IPS-18c (cell line): ENCODE data around the gene AKAP8L.

Source experiments
- H3K4me3 ChIP-seq: 2 replicates; pipeline ENCODE4 v1.7.0; 2013; ENCODE audit warnings: low read depth, mild to moderate bottlenecking, low read length, moderate library complexity; ENCODE audit not compliant: insufficient read depth
- H3K9me3 ChIP-seq: one replicate; pipeline ENCODE4 v1.6.1; 2013; ENCODE audit warnings: mild to moderate bottlenecking, low read length, moderate library complexity; ENCODE audit not compliant: control insufficient read depth, insufficient read depth

Gene AKAP8L

DNA sequence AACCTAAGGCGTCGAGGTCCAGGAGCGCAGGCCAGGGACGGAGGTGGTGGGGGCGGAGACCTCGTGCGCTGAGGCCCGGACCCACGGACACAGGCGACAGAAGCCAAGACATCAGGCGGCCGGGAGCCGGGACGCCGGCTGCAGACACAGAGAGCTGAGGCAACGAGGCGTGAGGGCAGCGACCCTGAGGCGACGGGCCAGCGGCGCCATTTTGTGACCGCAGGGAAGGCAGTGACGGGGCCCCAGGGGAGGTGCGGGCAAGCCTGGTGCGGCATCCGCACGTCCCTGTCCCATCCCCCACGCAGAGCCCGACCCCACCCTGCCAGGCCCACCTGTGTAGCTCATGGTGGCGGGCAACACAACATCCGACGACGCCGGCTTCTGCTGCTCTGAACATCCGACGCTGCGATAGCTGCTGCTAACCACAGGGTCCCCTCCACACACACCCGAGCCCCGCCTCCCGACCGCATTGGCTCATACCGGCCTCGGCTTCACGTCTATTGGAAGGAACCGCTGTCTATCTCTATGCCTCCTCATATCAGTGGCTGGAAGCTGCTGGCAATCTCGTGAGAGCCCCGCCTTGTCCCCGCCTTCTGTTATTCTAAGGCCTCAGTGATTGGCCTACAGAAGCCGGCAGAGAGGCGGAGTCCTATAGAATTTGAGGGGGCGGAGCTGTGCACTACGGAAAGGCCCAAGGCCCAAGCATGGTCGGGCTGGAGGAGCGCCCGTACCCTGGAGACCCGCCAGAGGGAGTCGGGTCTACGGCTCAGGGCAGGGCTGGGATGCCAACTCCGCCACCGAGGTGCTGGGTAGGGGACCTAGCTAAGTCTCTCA lies at the start of gene AKAP8L:
TSS of gene AKAP8L (minus strand) at position 410 of the 834 bp plus-strand sequence. CDS start at position 345, 65 bp downstream.
- peaks cover 7% of the 10 kb centered on the region for H3K9me3 ChIP-seq
- peak within 1 kb of the TSS; percentile 99 for H3K4me3 ChIP-seq

DNA sequence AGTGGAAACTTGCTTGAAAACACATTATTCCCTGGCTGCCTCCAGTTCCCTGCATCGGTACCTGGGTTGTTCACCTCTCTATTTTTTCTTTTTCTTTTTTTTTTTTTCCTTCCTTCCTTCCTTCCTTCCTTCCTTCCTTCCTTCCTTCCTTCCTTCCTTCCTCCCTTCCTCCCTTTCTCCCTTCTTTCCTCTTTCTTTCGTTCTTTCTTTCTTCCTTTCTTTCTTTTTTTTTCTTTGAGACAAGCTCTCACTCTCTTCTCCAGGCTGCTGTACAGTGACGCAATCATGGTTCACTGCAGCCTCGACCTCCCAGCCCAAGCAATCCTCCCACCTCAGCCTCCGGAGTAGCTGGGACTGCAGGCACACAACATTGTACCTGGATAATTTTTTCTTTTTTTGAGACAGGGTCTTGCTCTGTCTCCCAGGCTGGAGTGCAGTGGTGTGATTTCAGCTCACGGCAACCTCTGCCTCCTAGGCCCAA lies 49.0 kb upstream of the AKAP8L start:
- H3K4me3 ChIP-seq, result no peak overlapping the region
- no peaks in the 10 kb centered on the region for H3K9me3 ChIP-seq

DNA sequence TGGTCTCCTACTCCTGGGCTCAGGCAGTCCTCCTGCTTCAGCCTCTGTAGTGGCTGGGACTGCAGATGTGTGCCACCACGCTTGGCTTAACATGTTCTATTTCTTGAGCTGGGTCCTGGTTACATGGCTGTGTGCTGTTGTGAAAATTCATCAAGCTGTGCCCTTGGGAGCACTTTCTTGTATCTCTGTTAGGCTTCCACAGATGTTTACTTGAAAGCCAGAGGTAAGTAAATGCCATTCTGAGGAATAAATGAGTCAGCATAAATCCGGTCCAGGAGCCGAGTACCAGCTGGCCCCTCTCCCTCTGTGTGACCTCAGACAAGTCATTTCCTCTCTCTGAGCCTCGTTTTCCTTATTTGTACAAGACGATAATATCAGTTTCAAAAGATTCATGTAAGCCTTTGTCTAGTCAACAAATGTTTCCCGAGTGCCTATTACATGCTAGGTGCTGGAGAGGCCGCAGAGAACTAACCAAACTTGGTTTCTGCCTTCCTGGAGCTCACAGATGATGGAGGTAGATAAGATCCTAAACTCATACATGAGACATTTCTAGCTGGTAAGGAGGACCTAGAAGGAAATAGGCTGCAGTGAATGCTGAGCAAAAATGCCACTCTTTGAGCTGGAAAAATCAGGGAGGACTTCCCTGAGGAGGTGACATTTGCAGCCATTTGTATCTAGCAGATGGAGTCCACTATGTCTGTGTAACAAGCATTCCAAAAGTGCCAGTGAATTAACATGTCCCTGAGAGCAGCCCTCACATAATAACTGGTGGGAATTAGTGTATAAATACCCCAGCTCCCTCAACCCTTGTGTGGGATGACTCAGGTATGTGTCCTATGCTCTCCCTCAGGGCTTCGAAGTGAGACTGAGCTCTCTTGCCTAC lies 48.3 kb upstream of the AKAP8L start:
- Histone ChIP-seq H3K9me3 (no peaks in the 10 kb centered on the region), H3K4me3 (no peak overlapping the region)

- Histone ChIP-seq H3K4me3 (no peak within 1 kb of the TSS), H3K9me3 (no peaks in the 10 kb centered on the region)
Measured at GRCh38 chr19:15464394-15465385, 45.9 kb upstream of the AKAP8L start, which contains the start of gene RASAL3. Gene RASAL3 (minus strand): TSS chr19:15464544. CDS start chr19:15464358, 186 bp downstream.

DNA sequence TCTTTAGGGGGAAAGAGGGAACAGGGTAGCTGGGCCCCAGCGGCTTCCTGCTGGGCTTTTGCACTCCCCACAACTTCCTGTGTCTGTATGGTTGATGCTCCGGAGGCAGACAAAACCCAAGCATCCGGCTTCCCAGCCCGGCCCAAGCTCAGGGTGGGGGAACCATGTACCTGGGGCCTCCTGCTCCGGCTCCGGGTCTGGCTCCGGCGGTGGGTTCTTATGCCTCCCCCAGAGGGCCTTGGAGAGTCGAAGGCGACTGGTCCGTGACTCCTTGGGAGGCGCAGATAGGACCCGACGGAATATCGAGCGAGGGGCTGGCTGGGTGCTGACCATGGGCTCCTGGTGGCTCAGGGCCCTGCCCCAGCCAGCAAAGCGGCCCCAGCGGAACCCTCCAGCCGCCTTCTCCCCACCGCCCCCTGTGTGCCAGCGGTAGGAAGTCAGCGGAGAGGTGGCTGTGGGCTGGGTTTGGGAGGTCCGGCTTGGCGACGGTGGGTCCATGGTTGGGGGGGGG lies 45.1 kb upstream of the AKAP8L start:
- Histone ChIP-seq H3K9me3 (no peaks in the 10 kb centered on the region), H3K4me3 (no peak overlapping the region)

DNA sequence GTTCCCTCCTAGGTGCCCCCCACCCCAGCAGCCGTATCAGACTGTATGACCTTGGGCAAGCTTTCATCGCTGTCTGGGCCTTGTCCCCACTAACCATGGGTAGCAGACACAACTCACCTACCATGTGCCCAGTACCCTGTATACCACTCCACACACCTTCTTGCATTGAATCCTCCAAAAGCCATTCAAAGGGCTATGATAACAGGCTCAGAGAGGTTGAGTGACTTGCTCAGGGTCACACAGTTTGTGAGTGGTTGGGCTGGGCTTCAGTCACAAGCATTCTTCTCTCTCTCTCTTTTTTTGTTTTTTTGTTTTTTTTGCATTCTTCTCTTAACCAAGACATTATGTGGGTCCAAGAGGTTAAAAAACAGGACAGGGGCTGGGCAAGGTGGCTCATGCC lies 42.9 kb upstream of the AKAP8L start:
- Histone ChIP-seq H3K4me3 (no peak overlapping the region), H3K9me3 (no peaks in the 10 kb centered on the region)

GRCh38 chr19:15457701-15458484 lies 39.1 kb upstream of the AKAP8L start:
- H3K4me3 ChIP-seq, result peak overlapping the region; percentile 30
- H3K9me3 ChIP-seq, result no peaks in the 10 kb centered on the region

DNA sequence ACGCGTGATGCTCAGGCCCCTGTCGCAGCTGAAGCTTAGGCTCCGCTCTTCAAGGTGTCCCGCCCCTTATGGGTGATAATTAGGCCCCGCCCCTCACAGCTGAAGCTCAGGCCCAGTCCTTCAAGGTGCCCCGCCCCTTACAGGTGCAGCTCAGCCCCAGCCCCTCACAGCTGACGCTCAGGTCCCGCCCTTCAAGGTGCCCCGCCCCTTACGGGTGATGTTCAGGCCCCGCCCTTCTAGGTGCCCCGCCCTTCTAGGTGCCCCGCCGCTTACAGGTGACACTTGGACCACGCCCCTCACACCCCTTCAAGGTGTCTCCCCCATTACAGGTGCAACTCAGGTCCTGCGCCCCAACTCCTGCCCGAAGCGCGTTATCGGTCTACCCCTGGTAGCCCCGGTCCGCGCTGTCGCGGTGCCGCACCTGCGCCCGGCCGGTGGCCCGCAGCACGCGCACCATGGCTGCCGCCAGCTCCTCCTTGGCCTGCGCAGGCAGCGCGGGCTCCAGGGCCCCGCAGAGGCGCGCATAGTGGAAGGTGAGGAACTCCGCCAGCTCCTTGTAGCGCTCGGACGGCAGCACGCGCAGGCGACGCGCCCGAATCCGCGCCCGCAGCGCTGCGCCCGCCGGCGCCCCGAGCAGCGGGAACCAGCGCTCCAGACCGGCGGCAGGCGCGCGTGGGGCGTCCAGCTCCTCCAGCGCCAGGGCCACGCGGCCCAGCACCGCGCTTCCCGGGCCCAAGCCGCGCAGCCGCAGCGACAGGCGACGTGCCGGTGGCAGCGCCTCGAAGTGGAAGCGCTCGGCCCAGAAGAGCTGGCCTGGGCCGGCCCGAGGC lies 38.3 kb upstream of the AKAP8L start:
- Histone ChIP-seq H3K4me3 (peak overlapping the region; percentile 50), H3K9me3 (no peaks in the 10 kb centered on the region)

DNA sequence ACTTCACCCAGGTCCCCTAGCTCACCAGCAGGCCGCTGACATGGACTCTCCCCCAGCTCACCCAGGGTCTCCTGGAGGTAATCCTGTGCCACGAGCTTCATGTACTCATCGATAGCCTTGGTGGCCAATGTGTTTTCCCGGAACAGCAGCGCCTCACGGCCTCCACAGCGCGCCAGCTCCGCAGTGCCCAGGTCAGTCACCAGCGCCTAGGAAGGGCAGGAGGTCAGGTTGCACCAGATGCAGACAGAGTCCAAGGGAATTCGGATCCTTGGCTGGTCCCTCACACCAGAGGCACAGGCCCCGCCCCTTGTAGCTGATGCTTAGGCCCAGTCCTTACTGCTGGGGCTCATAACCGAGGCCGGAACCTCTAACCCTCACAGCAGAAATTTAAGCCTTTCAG lies 37.7 kb upstream of the AKAP8L start:
- Histone ChIP-seq H3K9me3 (peaks cover 2% of the 10 kb centered on the region), H3K4me3 (peak overlapping the region; percentile 3; the same call in 1 of the 2 replicates)

- Histone ChIP-seq H3K9me3 (peaks cover 2% of the 10 kb centered on the region), H3K4me3 (no peak overlapping the region)
Measured at GRCh38 chr19:15455996-15456395, 37.2 kb upstream of the AKAP8L start.

DNA sequence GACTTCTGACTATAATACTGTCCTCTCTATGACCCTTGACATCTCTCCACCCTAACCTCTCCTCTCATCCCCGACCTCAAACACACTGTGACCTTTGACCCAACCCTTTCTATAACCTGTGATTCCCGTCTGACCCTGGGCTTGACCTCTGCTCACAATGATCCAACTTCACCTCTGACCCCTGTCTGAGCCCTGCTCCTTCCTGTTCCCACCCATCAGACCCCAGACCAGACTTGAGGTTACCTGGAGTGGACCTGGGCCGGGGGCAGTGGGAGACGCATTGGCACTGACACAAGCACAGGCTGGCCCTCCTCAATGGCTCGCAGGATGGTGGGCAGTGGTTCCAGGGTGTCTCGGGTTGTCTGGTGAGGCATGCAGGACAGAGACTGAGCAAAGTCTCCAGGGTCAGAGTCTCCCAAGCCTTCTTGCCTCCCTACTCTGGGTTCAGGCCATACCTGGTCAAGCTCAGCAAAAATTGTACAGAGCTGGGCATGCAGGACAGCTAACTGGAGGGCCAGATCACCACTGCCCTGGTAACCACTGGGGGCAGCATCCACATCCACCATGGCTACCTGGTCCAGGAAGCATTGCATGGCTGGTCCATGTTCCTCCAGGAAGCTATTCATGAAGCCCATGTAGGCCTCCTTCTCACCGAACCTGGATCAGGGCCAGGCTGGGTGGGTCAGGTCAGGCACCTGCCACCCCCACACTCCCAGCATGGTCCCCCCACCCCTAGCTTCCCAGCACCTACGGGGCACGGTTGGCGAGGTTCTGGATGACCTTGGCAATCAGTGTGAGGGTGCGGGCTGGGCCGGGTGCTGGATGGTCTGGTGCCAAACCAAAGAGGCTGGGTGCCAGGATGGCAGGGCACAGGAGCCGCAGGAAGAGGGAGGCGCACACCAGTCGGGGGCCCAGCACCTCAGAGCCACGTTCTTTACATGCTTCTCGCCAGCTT lies 35.4 kb upstream of the AKAP8L start:
- peaks cover 2% of the 10 kb centered on the region for H3K9me3 ChIP-seq
- H3K4me3 ChIP-seq, result no peak overlapping the region

DNA sequence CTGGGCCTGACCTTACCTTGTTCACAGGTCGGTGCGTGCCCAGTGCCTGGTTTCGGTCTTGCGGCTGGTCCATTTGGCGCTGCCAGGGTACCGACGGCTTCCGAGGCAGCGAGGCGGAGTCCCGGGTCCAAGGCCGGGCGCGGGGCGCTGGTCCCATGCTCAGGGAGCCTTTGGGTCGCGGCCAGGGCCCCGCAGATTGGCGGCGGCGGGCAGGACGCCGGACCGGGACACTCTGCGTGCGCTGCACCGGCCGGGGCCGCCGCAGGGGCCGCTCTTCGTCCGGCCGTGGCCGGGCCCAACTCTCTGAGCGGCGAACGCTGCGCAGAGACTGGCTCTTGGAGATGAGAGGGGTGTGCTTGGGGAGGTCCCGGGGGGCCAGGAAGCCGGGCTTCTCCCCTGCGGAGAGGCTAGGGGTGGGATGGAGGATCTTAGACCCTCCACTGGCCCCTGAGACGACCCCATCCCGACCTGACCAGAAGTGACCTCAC lies 34.3 kb upstream of the AKAP8L start:
- H3K9me3 ChIP-seq, result peaks cover 2% of the 10 kb centered on the region
- peak overlapping the region; percentile 60 for H3K4me3 ChIP-seq

GRCh38 chr19:15452111-15453047 lies 33.6 kb upstream of the AKAP8L start:
- peak overlapping the region; percentile 60 for H3K4me3 ChIP-seq
- peaks cover 2% of the 10 kb centered on the region for H3K9me3 ChIP-seq
